HCT116 (cell line): ENCODE measurements around the gene STX2. TPM values are rescaled to one million over a fixed set of nuclear protein-coding genes. Genes with fewer than 3 reads are reported as not detected.

Source experiments
- ATAC-seq: fragments of 200-7000 bp; cut with Tn5 transposase; 2 replicates; pipeline ENCODE4 v1.9.1; 2020; ENCODE audit warnings: mild to moderate bottlenecking, moderate library complexity
- BruUV-seq: library from RNA; stranded (reverse); fragments of 400-500 nt; replicated peaks from 2 replicates; lab custom pipeline; 2021; lab: Mats Ljungman, UMichigan
- CTCF ChIA-PET: fragments of 300-600 bp; sonication (Branson Sonifier 250); formaldehyde crosslinking; loops from one replicate; lab custom pipeline; 2021; ENCODE audit warnings: antibody characterized with exemption; lab: Charles Lee
- POLR2A ChIA-PET: fragments of 300-600, 350-600 bp; sonication (Branson Sonifier 250); formaldehyde crosslinking; loops from one replicate; lab custom pipeline; 2021; ENCODE audit warnings: antibody characterized with exemption; lab: Charles Lee
- RAD21 ChIA-PET, 2 experiments: fragments of 300-600 bp; sonication (Branson Sonifier 250); formaldehyde crosslinking; loops; one replicate each; lab custom pipeline; 2023; ENCODE audit warnings: low total read pairs in 2 of 2; ENCODE audit not compliant: uncharacterized antibody in 2 of 2, unreplicated experiment in 2 of 2, low non-redundant PET in 1 of 2; lab: Charles Lee
- DNase-seq: peaks from one replicate; pipeline ENCODE4 v3.0.0-alpha.2; 2010; ENCODE audit warnings: low read depth, low spot score
- H2AFZ ChIP-seq: fragments of 200-600 bp; shearing (Covaris generic), sonication (generic); 2 replicates; pipeline ENCODE4 v1.6.1; 2017; ENCODE audit warnings: low read depth, mixed run types, mixed read lengths, antibody characterized with exemption, low read length; ENCODE audit not compliant: poor library complexity, severe bottlenecking
- H3K27ac ChIP-seq: 2 replicates; pipeline ENCODE4 v1.5.1; 2012; ENCODE audit warnings: low read depth, low read length
- H3K27me3 ChIP-seq: fragments of 200-600 bp; sonication (generic); 2 replicates; pipeline ENCODE4 v1.6.1; 2016; ENCODE audit warnings: mixed run types, low read length, mixed read lengths; ENCODE audit not compliant: insufficient read depth
- H3K36me3 ChIP-seq, 2 experiments: fragments of 200-500 bp in 1 of 2; fragments of 200-600 bp in 1 of 2; sonication (Bioruptor generic) in 1 of 2; sonication (generic) in 1 of 2; 2 replicates each; pipeline versions ENCODE4 v1.5.1 to v1.6.1; 2014 to 2016; ENCODE audit warnings: low read length in 2 of 2, inconsistent platforms in 1 of 2, mixed read lengths in 1 of 2, mixed run types in 1 of 2; ENCODE audit not compliant: insufficient read depth in 2 of 2, control insufficient read depth in 1 of 2
- H3K4me1 ChIP-seq, 2 experiments: fragments of 200-600 bp in 1 of 2; sonication (generic) in 1 of 2; 2 replicates each; pipeline versions ENCODE4 v1.5.1 to v1.6.1; 2012 to 2017; ENCODE audit warnings: low read length in 2 of 2, inconsistent platforms in 1 of 2, mild to moderate bottlenecking in 1 of 2, mixed read lengths in 1 of 2, mixed run types in 1 of 2, moderate library complexity in 1 of 2; ENCODE audit not compliant: insufficient read depth in 2 of 2, control insufficient read depth in 1 of 2
- H3K4me2 ChIP-seq: fragments of 200-600 bp; sonication (generic); 2 replicates; pipeline ENCODE4 v1.6.1; 2017; ENCODE audit warnings: mixed run types, low read length, mixed read lengths
- H3K4me3 ChIP-seq, 2 experiments: fragments of 200-600 bp in 1 of 2; sonication (generic) in 1 of 2; replicated peaks in 1 of 2; 2 replicates each; pipeline ENCODE4 v1.5.1; 2011 to 2016; ENCODE audit warnings: low read length in 2 of 2, control low read depth in 1 of 2, low read depth in 1 of 2, mild to moderate bottlenecking in 1 of 2, mixed read lengths in 1 of 2, mixed run types in 1 of 2
- H3K79me2 ChIP-seq: fragments of 200-600 bp; sonication (generic); 2 replicates; pipeline ENCODE4 v1.6.1; 2017; ENCODE audit warnings: mild to moderate bottlenecking, mixed run types, low read length, moderate library complexity, mixed read lengths; ENCODE audit not compliant: insufficient read depth
- H3K9ac ChIP-seq: fragments of 200-600 bp; sonication (generic); 2 replicates; pipeline ENCODE4 v1.6.1; 2016; ENCODE audit warnings: low read length, mixed read lengths
- H3K9me2 ChIP-seq: fragments of 200-600 bp; sonication (generic), shearing (Covaris generic); 2 replicates; pipeline ENCODE4 v1.6.1; 2017; ENCODE audit warnings: mixed run types, mild to moderate bottlenecking, moderate library complexity; ENCODE audit not compliant: insufficient read depth
- H3K9me3 ChIP-seq, 2 experiments: fragments of 200-500 bp in 1 of 2; fragments of 200-600 bp in 1 of 2; sonication (Bioruptor generic) in 1 of 2; sonication (generic) in 1 of 2; 2 replicates each; pipeline ENCODE4 v1.6.1; 2014 to 2017; ENCODE audit warnings: low read length in 2 of 2, mixed read lengths in 2 of 2, inconsistent platforms in 1 of 2, low read depth in 1 of 2, mild to moderate bottlenecking in 1 of 2, mixed run types in 1 of 2, moderate library complexity in 1 of 2; ENCODE audit not compliant: control insufficient read depth in 1 of 2, insufficient read depth in 1 of 2
- H4K20me1 ChIP-seq: fragments of 200-600 bp; sonication (generic), shearing (Covaris generic); 2 replicates; pipeline ENCODE4 v1.6.1; 2017; ENCODE audit warnings: mixed run types, mild to moderate bottlenecking, moderate library complexity; ENCODE audit not compliant: insufficient read depth
- ATF3 ChIP-seq: IDR thresholded peaks from 2 replicates; pipeline ENCODE4 v1.6.1; 2012
- CBX3 ChIP-seq: IDR thresholded peaks from 2 replicates; pipeline ENCODE4 v1.6.1; 2012; ENCODE audit warnings: low read depth
- CEBPB ChIP-seq: IDR thresholded peaks from 2 replicates; pipeline ENCODE4 v1.6.1; 2012; ENCODE audit warnings: low read depth
- CTCF ChIP-seq, 3 experiments: fragments of 200-600 bp in 1 of 3; sonication (generic) in 1 of 3; IDR thresholded peaks in 2 of 3; conservative IDR thresholded peaks in 1 of 3; 2 replicates each; pipeline ENCODE4 v1.5.1; 2012 to 2017; ENCODE audit warnings: low read depth in 2 of 3, low read length in 2 of 3, antibody characterized with exemption in 1 of 3, borderline replicate concordance in 1 of 3, control low read depth in 1 of 3, mild to moderate bottlenecking in 1 of 3, mixed read lengths in 1 of 3, mixed run types in 1 of 3, moderate library complexity in 1 of 3; ENCODE audit not compliant: insufficient read depth in 1 of 3
- EZH2phosphoT487 ChIP-seq: fragments of 200-600 bp; IDR thresholded peaks from 2 replicates; pipeline ENCODE4 v1.6.1; 2018; ENCODE audit warnings: antibody characterized with exemption, borderline replicate concordance
- REST ChIP-seq: IDR thresholded peaks from 2 replicates; pipeline ENCODE4 v1.6.1; 2012; ENCODE audit warnings: low read depth
- SP1 ChIP-seq: IDR thresholded peaks from 2 replicates; pipeline ENCODE4 v1.6.1; 2012; ENCODE audit warnings: low read depth
- TCF7L2 ChIP-seq: IDR thresholded peaks from 2 replicates; pipeline ENCODE4 v1.7.0; 2011; ENCODE audit warnings: borderline replicate concordance, inconsistent platforms; ENCODE audit not compliant: insufficient read depth, insufficient read length; ENCODE audit errors: extremely low read depth
- ZFX ChIP-seq: fragments of 450-650 bp; IDR thresholded peaks from 2 replicates; pipeline ENCODE4 v1.6.1; 2017
- intact Hi-C: fragments of 100-400 bp; cut with micrococcal nuclease; formaldehyde crosslinking; loops from 2 replicates; pipeline ENCODE4 v1.10.0; 2022
- total RNA-seq: library from RNA; stranded (reverse); gene quantifications from one replicate; pipeline ENCODE4 v1.2.1, GENCODE V29; 2021; ENCODE audit not compliant: unreplicated experiment

The STX2 gene
- total RNA-seq, 1 experiment from 2014 or later = 19.2 TPM

- Histone ChIP-seq H3K9me2 (no peaks in the 10 kb centered on the region), H3K4me2 (no peak overlapping the region), H3K79me2 (no peaks in the 10 kb centered on the region; the same call in 1 of the 2 replicates), H2AFZ (no peak overlapping the region), H3K4me3 (no peak overlapping the region), H3K9ac (no peak overlapping the region), H3K4me1 (peaks cover 0 to 5% of the 10 kb centered on the region in 2 experiments; a peak in 2 of 4 replicates), H3K27me3 (no peaks in the 10 kb centered on the region), H4K20me1 (no peaks in the 10 kb centered on the region), H3K27ac (no peak overlapping the region), H3K36me3 (peaks cover 0 to 4% of the 10 kb centered on the region in 2 experiments; a peak in 3 of 4 replicates), H3K9me3 (no peaks in the 10 kb centered on the region)
- POLR2A ChIA-PET = no interaction called here
- RAD21 ChIA-PET = no interaction called here
- CTCF ChIA-PET = interaction anchor here (0.5 kb wide), 1 partner anchor 12 kb away, joined by 3 read pairs; no protein-coding TSS in a partner anchor
- BruUV-seq = no TSS peak
- DNase-seq (no peak), ATAC-seq (peak; percentile 4; the same call in 1 of the 2 replicates)
- intact Hi-C loops = no loop called here
- no peak for TF ChIP-seq CTCF (IDR thresholded peaks at IDR 0.05 in 2 of 3, conservative IDR thresholded peaks at IDR 0.05 in 1 of 3; ENCODE audit: borderline replicate concordance in 1 of 3, insufficient read depth in 1 of 3, low read depth in 2 of 3, low read length in 2 of 3)
- no peak for TF ChIP-seq SP1
- no peak for TF ChIP-seq ATF3
- TF ChIP-seq EZH2phosphoT487 = no peak
Observed at GRCh38 chr12:130818272-130818634, 20.8 kb downstream of the STX2 start.

GRCh38 chr12:130817804-130818203 is 21.2 kb downstream of the STX2 start:
- CTCF ChIA-PET = interaction anchor here (0.5 kb wide), 1 partner anchor 12 kb away, joined by 3 read pairs; no protein-coding TSS in a partner anchor
- no peak overlapping the region for H3K4me2 ChIP-seq
- no peaks in the 10 kb centered on the region for H3K9me2 ChIP-seq
- H3K9me3 ChIP-seq = no peaks in the 10 kb centered on the region
- DNase-seq (no peak), ATAC-seq (no peak)
- H3K9ac ChIP-seq = no peak overlapping the region
- no peaks in the 10 kb centered on the region for H3K27me3 ChIP-seq
- intact Hi-C loops = no loop called here
- peaks cover 0 to 5% of the 10 kb centered on the region in 2 experiments; a peak in 2 of 4 replicates for H3K4me1 ChIP-seq
- no peaks in the 10 kb centered on the region; the same call in 1 of the 2 replicates for H3K79me2 ChIP-seq
- no peaks in the 10 kb centered on the region for H4K20me1 ChIP-seq
- RAD21 ChIA-PET = no interaction called here
- no peak overlapping the region for H2AFZ ChIP-seq
- H3K27ac ChIP-seq = no peak overlapping the region
- no peak overlapping the region for H3K4me3 ChIP-seq
- POLR2A ChIA-PET = no interaction called here
- peaks cover 0 to 6% of the 10 kb centered on the region in 2 experiments; a peak in 2 of 4 replicates for H3K36me3 ChIP-seq
- no TSS peak for BruUV-seq
- TF ChIP-seq CTCF (IDR thresholded peaks at IDR 0.05 in 2 of 3, conservative IDR thresholded peaks at IDR 0.05 in 1 of 3; ENCODE audit: borderline replicate concordance in 1 of 3, insufficient read depth in 1 of 3, low read depth in 2 of 3, low read length in 2 of 3) = no peak
- no peak for TF ChIP-seq CEBPB
- no peak for TF ChIP-seq REST
- TF ChIP-seq CBX3 = no peak
- no peak for TF ChIP-seq ATF3
- no peak for TF ChIP-seq TCF7L2
- TF ChIP-seq EZH2phosphoT487 = no peak
- TF ChIP-seq ZFX = no peak
